Kidney capillary endothelial cell (primary cell): ENCODE measurements around the gene LIG1.
"Not testable (repeated sequence)": the region's sequence is repeated elsewhere in the genome, so short reads cannot be mapped to it uniquely, and the experiment has no call there.

Source experiments
- DNase-seq: peaks from one replicate; pipeline ENCODE4 v3.0.0-alpha.2; 2018; ENCODE audit warnings: low spot score

Gene LIG1

DNA sequence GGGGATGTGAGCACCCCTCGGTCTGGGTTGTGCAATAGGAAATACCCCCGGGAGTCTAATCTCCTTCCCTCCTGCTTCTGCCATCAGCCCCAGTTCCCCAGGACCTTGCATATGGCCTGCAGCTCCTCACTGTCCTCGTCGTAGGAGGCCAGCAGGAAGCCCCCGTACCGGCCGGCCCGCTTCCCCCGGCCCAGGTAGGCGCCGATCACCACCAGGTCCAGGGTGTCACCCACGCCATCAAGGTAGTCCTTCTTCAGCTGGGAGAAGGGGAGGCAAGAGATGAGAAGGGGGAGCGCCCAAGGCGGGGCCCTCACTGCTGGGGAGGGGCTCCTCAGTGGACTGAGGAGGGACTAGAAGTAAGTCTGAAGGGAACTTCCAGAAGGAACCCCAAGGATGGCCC lies 49.1 kb downstream of the LIG1 start:
- DNase-seq, result no peak

- DNase-seq, result no peak
Observed at GRCh38 chr19:48120505-48120904, 49.6 kb downstream of the LIG1 start.

GRCh38 chr19:48118131-48118517 lies 52.0 kb downstream of the LIG1 start:
- no peak for DNase-seq

- no peak for DNase-seq
Observed at GRCh38 chr19:48117515-48118130, 52.5 kb downstream of the LIG1 start.

DNA sequence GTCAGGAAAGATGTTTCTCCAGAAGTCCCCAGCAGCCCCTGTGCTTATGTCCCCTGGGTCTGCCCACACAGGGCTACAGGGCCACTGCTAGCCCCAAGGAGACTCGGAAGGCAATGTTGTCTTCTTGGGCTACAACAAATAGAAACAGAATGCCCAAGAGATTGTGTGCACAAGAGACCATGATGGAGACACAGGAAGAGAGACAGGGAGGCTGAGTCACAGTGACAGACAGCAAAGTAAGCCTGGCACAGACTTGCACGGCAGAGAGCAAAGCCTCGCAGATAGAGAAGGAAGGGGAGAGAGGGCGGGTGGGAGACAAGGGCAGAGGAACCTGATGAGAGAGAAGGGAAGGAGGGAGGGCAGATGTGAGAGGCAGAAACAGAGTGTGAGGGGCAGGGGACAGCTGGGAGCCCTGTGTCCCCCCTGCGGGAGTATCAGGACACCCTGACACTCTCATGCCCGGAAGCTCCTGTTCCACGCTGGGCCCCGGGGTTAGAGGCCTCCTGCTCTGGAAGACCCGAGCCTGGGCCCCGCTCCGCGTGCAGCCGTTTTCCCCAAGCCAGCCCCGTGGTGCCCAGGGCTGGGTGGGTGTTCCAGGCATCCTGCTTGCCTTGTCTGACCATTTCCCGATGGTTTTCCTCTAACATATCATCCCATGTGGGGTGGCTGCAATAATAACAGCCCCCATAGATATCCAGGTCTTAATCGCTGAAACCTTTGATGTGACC lies 56.8 kb downstream of the LIG1 start:
- no peak for DNase-seq

- DNase-seq, result no peak
Observed at GRCh38 chr19:48111280-48111679, 58.9 kb downstream of the LIG1 start.

DNA sequence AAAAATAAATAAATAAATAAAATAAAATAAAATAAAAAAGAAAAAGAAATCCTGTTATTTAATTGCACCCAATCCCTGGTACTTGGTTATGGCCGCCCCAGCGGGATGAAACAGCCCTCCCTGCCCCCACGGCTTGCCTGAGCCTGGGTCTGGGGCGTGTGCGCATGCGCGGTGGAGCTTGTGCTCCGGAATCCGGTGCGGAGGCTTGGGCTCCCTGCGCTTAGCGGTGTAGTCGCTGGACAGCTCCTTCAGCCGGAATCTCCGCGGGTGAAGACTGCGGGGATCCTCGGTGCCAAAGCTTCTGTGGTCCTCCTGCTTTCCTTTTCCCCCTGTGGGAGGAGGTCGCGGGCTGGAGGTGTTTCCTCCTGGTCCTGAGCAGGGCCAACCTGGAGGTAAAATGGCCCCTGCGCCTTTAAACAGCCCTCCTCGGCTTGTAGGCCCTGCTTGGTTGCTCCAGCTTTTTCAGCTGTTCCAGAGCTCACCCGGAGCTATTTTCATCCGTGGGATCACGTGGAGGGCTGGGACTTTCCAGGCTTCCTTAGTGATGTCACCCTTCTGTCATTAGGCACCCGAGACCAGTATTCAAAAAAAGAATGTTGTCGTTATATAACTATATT lies 59.7 kb downstream of the LIG1 start, which contains the start of gene PLA2G4C:
PLA2G4C (minus strand) TSS at position 468 of the 617 bp plus-strand sequence. CDS start 4,288 bp downstream, outside the sequence.
- DNase-seq, result peak; percentile 86

DNA sequence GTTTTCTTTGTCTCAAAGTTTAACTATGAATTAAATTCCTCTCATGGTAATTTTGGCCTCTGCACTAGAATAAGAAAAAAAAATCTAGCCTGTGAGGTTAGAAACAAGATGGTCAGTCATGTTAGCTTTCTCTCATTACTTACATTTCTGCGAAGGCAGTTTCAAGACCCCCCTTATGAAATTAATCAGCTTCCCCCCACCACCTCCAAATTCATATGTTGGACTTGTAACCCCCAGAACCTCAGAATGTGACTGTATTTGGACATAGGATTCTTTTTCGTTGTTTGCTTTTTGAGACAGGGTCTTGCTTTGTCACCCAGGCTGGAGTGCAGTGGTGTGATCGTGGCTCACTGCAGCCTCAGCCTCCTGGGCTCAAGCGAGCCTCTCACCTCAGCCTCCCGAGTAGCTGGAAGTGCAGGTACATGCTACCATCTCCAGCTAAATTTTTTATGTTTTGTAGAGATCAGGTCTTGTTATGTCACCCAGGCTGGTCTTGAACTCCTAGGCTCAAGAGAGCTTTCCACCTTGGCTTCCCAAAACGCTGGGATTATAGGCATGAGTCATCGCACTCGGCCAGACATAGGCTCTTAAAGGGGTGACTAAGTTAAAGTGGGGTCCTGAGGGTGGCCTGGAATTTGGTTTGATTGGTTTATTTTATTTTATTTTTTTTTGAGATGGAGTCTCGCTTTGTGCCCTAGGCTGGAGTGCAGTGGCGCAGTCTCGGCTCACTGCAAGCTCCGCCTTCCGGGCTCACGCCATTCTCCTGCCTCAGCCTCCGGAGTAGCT lies 61.0 kb downstream of the LIG1 start:
- DNase-seq, result no peak

GRCh38 chr19:48103922-48104321 lies 66.2 kb downstream of the LIG1 start:
- DNase-seq, result no peak

GRCh38 chr19:48102870-48103751 lies 67.0 kb downstream of the LIG1 start:
- no peak for DNase-seq

DNA sequence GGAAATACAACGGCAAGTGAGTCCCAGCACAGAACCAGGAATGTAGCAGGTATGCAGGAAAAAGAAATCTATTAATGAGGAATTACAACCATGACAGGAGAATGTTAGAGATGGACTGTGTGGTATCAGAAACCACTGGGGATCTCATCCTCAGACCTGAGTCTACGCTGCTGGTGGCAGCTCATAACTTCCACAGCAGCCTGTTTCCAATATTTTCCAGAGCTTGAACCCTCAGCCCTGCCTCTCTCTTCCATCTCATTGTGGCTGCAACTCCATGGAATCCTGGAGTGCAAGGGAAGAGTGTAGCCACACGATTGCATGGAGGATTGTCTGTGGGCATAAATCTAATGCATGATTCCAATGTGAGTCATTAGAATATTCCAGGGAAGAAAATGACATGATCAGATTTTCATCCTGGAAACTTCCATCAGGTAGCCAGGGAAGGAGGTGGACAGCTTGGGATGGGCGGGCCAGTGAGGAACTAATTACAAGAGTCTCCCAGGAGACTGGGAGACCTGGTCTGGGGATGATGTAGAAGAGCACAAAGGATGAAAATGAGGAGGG lies 74.5 kb downstream of the LIG1 start:
- no peak for DNase-seq

GRCh38 chr19:48094855-48095203 lies 75.3 kb downstream of the LIG1 start:
- no peak for DNase-seq

DNA sequence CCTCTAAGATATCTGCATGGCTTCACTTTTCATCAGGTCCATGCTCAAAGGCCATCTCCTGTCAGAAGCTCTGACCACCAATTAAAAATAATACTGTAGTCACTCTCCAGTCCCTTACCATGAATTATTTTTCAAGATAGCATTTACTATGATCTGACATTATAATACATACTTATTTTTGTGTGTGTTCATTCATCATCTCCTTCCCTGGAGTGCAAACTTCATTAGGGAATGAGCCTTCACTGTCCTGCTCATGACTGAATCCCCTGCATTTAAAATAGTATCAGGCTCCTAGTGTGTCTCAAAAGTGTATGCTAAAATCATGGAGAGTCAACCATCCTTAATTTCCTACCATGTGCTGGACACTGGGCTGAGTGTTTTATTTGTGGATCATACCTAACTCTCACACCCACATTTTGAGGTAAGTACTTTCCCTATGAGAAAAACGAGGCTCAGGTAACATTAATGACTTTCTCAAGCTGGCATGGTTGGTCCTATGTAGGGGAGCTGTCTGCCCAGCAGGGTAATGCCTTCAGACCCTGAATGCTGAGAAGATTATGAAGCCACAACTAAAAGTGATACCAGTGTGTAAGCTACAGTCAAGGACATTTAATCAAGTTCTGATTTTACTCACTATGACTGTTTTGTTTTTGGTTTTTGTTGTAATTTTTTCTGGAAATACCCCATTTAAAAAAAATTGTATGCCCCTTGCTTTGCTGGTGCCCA lies 75.9 kb downstream of the LIG1 start:
- DNase-seq, result no peak

DNA sequence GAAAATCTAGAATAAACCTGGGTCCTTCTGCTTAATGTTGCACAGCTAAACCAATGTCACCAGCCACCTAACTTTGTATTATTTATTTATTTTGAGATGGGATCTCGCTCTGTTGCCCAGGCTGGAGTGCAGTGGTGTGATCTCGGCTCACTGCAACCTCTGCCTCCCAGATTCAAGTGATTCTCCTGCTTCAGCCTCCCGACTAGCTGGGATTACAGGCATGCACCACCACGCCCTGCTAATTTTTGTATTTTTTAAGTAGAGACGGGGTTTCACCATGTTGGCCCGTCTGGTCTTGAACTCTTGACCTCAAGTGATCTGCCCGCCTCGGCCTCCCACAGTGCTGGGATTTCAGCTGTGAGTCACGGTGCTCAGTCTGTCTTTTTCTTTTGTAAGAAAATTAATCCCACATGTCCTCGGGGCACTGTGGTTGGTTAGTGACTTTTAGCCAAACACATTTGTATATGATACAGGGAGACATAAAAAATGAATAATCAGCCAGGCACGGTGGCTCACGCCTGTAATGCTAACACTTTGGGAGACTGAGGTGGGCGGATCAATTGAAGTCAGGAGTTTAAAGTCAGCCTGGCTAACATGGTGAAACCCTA lies 78.9 kb downstream of the LIG1 start:
- DNase-seq, result not testable (repeated sequence)

- DNase-seq, result no peak
Observed at GRCh38 chr19:48090281-48090802, 79.8 kb downstream of the LIG1 start.

- not testable (repeated sequence) for DNase-seq
Observed at GRCh38 chr19:48088991-48089390, 81.2 kb downstream of the LIG1 start.

DNA sequence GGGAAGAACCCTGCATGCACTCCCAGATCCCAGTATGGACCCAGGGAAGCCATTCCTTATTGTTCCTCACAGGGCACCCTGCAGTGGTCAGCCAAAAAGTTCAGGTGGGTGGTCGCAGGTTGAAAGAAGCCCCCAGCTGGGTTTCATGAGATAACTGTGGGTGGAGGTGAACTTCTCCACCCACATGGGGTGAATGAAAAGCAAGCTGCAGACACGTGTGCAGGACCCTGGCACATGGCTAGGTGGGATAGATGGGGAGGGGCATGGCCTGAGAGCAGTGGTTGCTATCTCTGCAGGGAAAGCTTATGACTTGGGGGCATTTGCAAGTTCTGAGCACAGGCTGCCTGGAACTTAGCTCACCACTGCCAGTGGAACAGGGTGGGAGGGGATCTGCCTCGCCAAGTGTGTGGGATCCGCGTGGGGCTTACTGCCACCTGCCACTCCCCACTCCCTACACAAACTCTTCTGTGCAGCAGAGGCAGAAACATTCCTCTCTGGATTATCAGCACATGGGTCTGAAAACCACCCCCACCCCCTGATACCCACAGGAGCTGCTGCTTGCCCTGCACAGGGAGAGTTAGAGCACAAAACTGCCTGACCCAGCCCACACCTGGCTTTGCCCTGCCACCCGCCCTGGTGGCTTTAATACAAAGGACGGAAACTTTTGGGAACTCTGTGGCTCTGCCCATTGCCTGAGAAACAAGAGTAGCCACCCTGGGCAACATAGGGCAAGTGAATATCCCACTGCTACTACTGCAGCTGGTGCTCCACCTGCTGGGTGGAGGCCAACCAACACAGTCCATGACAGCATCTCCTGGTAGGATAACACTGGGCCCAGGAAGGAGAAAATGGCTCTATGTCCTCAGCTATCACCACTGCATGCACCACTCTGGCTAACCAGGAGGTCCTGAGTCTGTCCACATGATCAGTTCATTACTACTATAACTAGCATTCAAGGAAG lies 84.0 kb downstream of the LIG1 start:
- no peak for DNase-seq

- no peak for DNase-seq
Observed at GRCh38 chr19:48085076-48085475, 85.1 kb downstream of the LIG1 start.

GRCh38 chr19:48081106-48081505 lies 89.0 kb downstream of the LIG1 start:
- DNase-seq, result no peak
